ENCODE measurements around the gene PEPD. TPM values are rescaled to one million over a fixed set of nuclear protein-coding genes. Genes with fewer than 3 reads are reported as not detected.

The PEPD gene
- total and polyA plus RNA-seq, 10 of the 15 experiments (the other 5 are each of a cell fraction or from before 2014, with no cell fraction given), result 1.4 to 52.0 (median 20.2) TPM

GRCh38 chr19:33470040-33470330, 51.6 kb downstream of the PEPD start (continued):
- TF ChIP-seq BMI1 (IDR thresholded peaks at IDR 0.05; ENCODE audit: borderline replicate concordance), result no peak
- TF ChIP-seq SMARCA5 (IDR thresholded peaks at IDR 0.05), result no peak
- no peak for TF ChIP-seq MXI1 (IDR thresholded peaks at IDR 0.05; ENCODE audit: low read depth, low read length)
- no peak for TF ChIP-seq ESRRA (IDR thresholded peaks at IDR 0.05; ENCODE audit: low read length)
- no peak for TF ChIP-seq NR2C1 (IDR thresholded peaks at IDR 0.05)
- no peak for TF ChIP-seq TCF12 (IDR thresholded peaks at IDR 0.05; ENCODE audit: low read depth, low read length)
- no peak for TF ChIP-seq SP1 (IDR thresholded peaks at IDR 0.05; ENCODE audit: low read depth, low read length)
- no peak for TF ChIP-seq JUNB (IDR thresholded peaks at IDR 0.05)
- TF ChIP-seq FOXM1 (IDR thresholded peaks at IDR 0.05; ENCODE audit: low read depth, low read length), result no peak
- no peak for TF ChIP-seq FOXK2 (IDR thresholded peaks at IDR 0.05)

- ATAC-seq (no peak), DNase-seq (ENCODE audit: low read depth, low spot score) (no peak), FAIRE-seq (no peak)
- no peaks in the 10 kb centered on the region for H3K4me1 ChIP-seq (ENCODE audit: control insufficient read depth, insufficient read depth, low read length)
- no peaks in the 10 kb centered on the region; the same call in 1 of the 2 replicates for H4K20me1 ChIP-seq (ENCODE audit: control insufficient read depth, insufficient read depth)
- BruUV-seq (replicated peaks), result no TSS peak
- 77% methylated on average over 20 of the region's 20 CpGs for WGBS (ENCODE audit: insufficient coverage, insufficient replicate concordance, low lambda C conversion rate, missing lambda C conversion rate)
- no peak overlapping the region for H3K9ac ChIP-seq (ENCODE audit: control insufficient read depth, insufficient read depth, low read length)
- CTCF ChIA-PET, result no interaction called here
- SMC1A ChIA-PET (ENCODE audit: uncharacterized antibody, unreplicated experiment), result no interaction called here
- H3K36me3 ChIP-seq (ENCODE audit: control insufficient read depth in 2 of 2, insufficient read depth in 2 of 2, low read length in 1 of 2), result no peaks in the 10 kb centered on the region; a peak in 1 of 4 replicates
- no peak overlapping the region for H3K4me2 ChIP-seq (ENCODE audit: control insufficient read depth, insufficient read depth)
- POLR2A ChIA-PET, result no interaction called here
- RAD21 ChIA-PET (ENCODE audit: unreplicated experiment), result no interaction called here
- H3K27ac ChIP-seq (ENCODE audit: control insufficient read depth, insufficient read depth), result no peak overlapping the region
- in situ Hi-C loops (cut with MboI), result no loop called here
- H3K4me3 ChIP-seq, result no peak overlapping the region
- no peaks in the 10 kb centered on the region for H3K27me3 ChIP-seq (replicated peaks in 1 of 2; ENCODE audit: control insufficient read depth in 2 of 2, insufficient read depth in 2 of 2, low read length in 1 of 2)
- H3K79me2 ChIP-seq (ENCODE audit: control insufficient read depth, insufficient read depth, low read length), result no peaks in the 10 kb centered on the region
- intact Hi-C loops (cut with micrococcal nuclease; ENCODE audit: unreplicated experiment), result no loop called here
- no peak overlapping the region for H2AFZ ChIP-seq (ENCODE audit: control insufficient read depth, low read depth, low read length)
- H3K9me3 ChIP-seq (replicated peaks; ENCODE audit: control insufficient read depth, insufficient read depth, low read length), result no peaks in the 10 kb centered on the region
- TF ChIP-seq ZNF274 (IDR thresholded peaks at IDR 0.05; ENCODE audit: insufficient read depth, insufficient read length) (no peak), TBL1XR1 (IDR thresholded peaks at IDR 0.05; ENCODE audit: low read depth, low read length) (no peak), MEF2A (IDR thresholded peaks at IDR 0.05; ENCODE audit: insufficient read depth, low read depth, low read length) (no peak), MAX (IDR thresholded peaks at IDR 0.05; ENCODE audit: low read depth, low read length) (no peak), YY1 (IDR thresholded peaks at IDR 0.05; ENCODE audit: low read depth, low read length) (no peak), CBX5 (IDR thresholded peaks at IDR 0.05; ENCODE audit: low read depth) (no peak), FOXM1 (IDR thresholded peaks at IDR 0.05; ENCODE audit: low read depth, low read length) (no peak), ZBTB40 (IDR thresholded peaks at IDR 0.05; ENCODE audit: borderline replicate concordance) (no peak), YBX1 (IDR thresholded peaks at IDR 0.05) (no peak), CEBPB (IDR thresholded peaks at IDR 0.05; ENCODE audit: borderline replicate concordance in 1 of 2, low read depth in 2 of 2, low read length in 2 of 2) (no peak)
These were observed 52.2 kb downstream of the PEPD start for GRCh38 chr19:33469171-33470039.
